ENCODE results near the gene SSUH2. TPM values are rescaled to one million over a fixed set of nuclear protein-coding genes. Genes with fewer than 3 reads are reported as not detected.

Gene SSUH2
- total RNA-seq, 1 donor from 2014 or later: not detected

DNA sequence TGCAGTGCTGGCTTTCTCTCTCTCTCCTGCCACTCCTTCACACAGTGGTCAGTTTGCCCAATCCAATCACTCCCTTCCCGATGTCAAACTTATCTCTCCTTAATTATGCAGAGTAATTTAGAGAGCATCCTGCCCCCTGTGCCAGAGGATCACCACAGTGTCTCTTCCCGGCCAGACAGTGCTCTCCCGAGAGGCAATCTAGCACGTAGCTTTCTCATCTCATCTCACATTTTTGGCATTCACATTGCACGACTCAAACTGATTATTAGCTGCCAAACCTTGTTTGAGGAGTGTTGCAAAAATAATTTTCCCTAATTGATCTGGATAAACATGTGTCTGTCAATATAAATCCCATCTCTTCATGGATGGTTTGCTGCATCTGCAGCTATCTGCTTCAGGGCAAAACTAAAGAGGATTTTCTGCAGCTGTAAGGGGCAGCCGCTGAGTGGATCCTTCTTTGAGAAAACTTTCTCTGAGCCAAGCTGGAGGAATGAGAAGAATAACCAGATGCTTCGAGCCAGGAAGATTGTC, 37.8 kb downstream of the SSUH2 start:
- Histone ChIP-seq H3K27me3 (no peaks in the 10 kb centered on the region), H3K9me3 (no peaks in the 10 kb centered on the region), H3K4me1 (peaks cover 16% of the 10 kb centered on the region), H3K4me3 (no peak overlapping the region), H3K36me3 (no peaks in the 10 kb centered on the region), H3K27ac (no peak overlapping the region)
- no peak for ATAC-seq
- TF ChIP-seq, protein P1, sequence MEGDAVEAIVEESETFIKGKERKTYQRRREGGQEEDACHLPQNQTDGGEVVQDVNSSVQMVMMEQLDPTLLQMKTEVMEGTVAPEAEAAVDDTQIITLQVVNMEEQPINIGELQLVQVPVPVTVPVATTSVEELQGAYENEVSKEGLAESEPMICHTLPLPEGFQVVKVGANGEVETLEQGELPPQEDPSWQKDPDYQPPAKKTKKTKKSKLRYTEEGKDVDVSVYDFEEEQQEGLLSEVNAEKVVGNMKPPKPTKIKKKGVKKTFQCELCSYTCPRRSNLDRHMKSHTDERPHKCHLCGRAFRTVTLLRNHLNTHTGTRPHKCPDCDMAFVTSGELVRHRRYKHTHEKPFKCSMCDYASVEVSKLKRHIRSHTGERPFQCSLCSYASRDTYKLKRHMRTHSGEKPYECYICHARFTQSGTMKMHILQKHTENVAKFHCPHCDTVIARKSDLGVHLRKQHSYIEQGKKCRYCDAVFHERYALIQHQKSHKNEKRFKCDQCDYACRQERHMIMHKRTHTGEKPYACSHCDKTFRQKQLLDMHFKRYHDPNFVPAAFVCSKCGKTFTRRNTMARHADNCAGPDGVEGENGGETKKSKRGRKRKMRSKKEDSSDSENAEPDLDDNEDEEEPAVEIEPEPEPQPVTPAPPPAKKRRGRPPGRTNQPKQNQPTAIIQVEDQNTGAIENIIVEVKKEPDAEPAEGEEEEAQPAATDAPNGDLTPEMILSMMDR (IDR thresholded peaks at IDR 0.05): no peak
- intact Hi-C loops (cut with DNase I): loop anchor here (5.0 kb wide), 1 partner anchor 164 kb away; no protein-coding TSS in a partner anchor
- DNase-seq: no peak

DNA sequence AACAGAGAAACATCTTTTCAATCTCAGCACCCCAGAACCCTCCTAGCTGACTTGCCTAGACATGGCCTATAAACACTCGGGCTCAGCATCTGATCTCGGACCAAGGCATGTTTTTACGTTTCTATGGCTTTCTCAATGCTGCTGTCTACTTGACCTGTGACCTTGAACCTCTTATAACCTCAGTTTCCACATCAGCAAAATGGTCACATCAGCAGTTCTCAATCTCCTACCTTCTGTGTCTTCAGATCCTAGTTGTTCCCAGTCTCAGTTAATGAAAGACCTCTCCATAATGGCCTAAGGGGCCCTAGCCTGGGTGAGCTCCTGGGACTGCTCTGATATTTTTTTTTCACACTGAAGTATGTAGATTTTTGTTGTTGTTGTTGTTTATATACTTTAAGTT, 39.6 kb downstream of the SSUH2 start:
- Histone ChIP-seq H3K27me3 (no peaks in the 10 kb centered on the region), H3K4me1 (peaks cover 16% of the 10 kb centered on the region), H3K4me3 (no peak overlapping the region), H3K9me3 (no peaks in the 10 kb centered on the region), H3K27ac (no peak overlapping the region), H3K36me3 (no peaks in the 10 kb centered on the region)
- ATAC-seq (no peak), DNase-seq (no peak)
- TF ChIP-seq, protein P1 (IDR thresholded peaks at IDR 0.05): no peak
- intact Hi-C loops (cut with DNase I): loop anchor here (5.0 kb wide), 1 partner anchor 163 kb away; no protein-coding TSS in a partner anchor

DNA sequence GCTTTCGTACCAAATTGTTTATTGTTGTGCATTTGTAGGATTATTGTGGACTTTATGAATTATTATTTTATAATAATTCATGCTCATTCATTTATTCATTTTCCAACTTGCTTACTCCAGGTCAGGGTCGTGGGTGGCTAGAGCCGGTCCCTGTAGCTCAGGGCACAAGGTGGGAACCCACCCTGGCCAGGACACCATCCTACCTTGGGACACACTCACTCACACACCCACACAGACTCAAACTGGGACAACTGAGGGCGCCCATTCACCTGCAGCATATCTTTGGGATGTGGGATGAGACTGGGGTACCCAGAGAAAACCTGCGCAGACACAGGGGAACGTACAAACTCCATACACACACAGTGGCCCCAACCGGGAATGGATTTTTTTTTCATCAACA, 40.6 kb downstream of the SSUH2 start:
- Histone ChIP-seq H3K27me3 (no peaks in the 10 kb centered on the region), H3K27ac (no peak overlapping the region), H3K4me1 (peaks cover 16% of the 10 kb centered on the region), H3K9me3 (no peaks in the 10 kb centered on the region), H3K4me3 (no peak overlapping the region), H3K36me3 (no peaks in the 10 kb centered on the region)
- no peak for ATAC-seq
- TF ChIP-seq, protein P1 (IDR thresholded peaks at IDR 0.05): no peak
- no peak for DNase-seq
- intact Hi-C loops (cut with DNase I): no loop called here

DNA sequence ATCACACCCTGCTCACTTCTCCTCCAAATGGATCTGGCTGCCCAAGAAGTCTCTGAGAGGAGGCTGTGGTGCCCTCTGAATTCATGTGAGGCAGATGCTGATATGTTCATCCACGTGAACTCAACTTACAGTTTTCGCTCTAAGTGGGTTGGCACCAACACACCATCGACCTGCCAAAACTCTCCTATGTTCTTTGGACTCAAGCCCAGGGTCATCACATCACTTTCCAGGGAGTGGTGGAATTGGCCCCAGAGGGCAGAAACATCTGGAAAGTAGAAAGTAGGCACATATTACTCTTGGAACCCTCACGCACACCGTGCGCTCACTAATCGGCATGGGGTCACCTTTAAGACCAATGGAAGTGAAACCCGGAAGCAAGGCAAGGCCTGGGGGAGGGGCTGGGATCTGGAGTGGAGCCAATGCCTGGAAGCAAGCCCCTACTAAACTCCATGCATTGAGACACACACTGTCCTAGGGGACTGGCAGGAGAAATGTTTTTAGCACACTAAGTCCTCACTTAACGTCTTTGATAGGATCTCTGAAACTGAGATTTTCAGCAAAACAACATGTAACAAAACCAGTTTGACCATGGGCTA, 41.4 kb downstream of the SSUH2 start:
- ATAC-seq (no peak), DNase-seq (no peak)
- H3K27me3 ChIP-seq: no peaks in the 10 kb centered on the region
- no peaks in the 10 kb centered on the region for H3K9me3 ChIP-seq
- no peak overlapping the region for H3K27ac ChIP-seq
- no peaks in the 10 kb centered on the region for H3K36me3 ChIP-seq
- TF ChIP-seq, protein P1 (IDR thresholded peaks at IDR 0.05): no peak
- H3K4me3 ChIP-seq: no peak overlapping the region
- peaks cover 16% of the 10 kb centered on the region for H3K4me1 ChIP-seq
- intact Hi-C loops (cut with DNase I): no loop called here

DNA sequence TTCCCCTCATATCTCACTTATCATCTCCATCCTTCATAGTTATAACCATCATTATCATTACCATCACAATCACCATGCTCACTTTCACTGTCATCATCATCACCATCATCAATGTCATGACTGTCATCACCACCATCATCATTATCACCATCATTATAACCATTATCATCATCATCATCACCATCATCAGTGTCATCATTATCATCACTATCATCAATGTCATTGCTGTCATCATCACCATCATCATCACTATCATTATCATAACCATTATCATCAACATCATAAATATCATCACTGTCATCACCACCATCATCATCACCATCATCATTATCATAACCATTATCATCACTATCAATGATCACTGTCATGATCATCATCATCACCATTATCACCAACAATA, 44.1 kb downstream of the SSUH2 start:
- no peak overlapping the region for H3K27ac ChIP-seq
- no peak overlapping the region for H3K4me3 ChIP-seq
- H3K36me3 ChIP-seq: no peaks in the 10 kb centered on the region
- intact Hi-C loops (cut with DNase I): no loop called here
- no peak for DNase-seq
- ATAC-seq: no peak
- H3K4me1 ChIP-seq: no peaks in the 10 kb centered on the region
- no peaks in the 10 kb centered on the region for H3K9me3 ChIP-seq
- TF ChIP-seq, protein P1 (IDR thresholded peaks at IDR 0.05): no peak
- no peaks in the 10 kb centered on the region for H3K27me3 ChIP-seq
